ENCODE measurements around the gene TNFSF12.
A peak's percentile ranks its signal among the peaks of the same experiment; 100 is the strongest.

TNFSF12 gene

DNA sequence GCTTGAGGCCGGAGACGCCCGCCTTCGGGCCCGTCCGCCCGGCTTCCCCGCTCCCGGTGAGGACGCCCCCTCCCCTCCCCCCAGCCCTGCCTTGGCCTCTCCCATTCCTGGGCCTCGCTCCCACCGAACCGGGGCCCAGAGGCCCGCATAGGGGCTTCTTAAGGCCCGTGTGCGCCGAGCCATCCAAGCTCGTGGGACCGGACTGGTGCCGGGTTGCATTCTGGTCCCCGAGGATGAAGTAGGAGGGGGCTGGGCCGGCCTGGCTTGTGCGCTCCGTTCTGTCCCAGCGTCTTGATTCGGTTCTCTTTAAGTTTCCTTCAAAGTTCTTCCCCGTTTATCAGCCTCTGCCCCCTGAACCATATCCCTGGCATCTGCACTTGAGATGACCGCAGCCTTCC, 13.3 kb downstream of the TNFSF12 start:
- peak overlapping the region; percentile 70 for H3K27ac ChIP-seq
- no peak for DNase-seq (ENCODE audit: low read depth, low spot score)

DNA sequence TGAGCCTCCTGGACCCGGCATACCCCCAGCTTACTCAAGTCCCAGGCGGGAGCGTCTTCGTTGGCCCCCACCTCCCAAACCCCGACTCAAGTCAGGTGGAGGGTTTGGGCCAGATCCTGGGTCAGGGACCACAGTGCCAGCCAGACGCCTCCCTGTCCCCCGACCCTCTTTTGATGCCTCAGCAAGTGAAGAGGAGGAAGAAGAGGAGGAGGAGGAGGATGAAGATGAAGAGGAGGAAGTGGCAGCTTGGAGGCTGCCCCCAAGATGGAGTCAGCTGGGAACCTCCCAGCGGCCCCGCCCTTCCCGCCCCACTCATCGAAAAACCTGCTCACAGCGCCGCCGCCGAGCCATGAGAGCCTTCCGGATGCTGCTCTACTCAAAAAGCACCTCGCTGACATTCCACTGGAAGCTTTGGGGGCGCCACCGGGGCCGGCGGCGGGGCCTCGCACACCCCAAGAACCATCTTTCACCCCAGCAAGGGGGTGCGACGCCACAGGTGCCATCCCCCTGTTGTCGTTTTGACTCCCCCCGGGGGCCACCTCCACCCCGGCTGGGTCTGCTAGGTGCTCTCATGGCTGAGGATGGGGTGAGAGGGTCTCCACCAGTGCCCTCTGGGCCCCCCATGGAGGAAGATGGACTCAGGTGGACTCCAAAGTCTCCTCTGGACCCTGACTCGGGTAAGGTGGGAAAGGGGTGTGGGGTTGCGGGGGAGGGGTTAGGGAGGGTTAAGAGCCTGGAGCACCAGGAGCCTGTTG, 14.4 kb downstream of the TNFSF12 start:
- no peak for DNase-seq (ENCODE audit: low read depth, low spot score)
- no peak overlapping the region for H3K27ac ChIP-seq

DNA sequence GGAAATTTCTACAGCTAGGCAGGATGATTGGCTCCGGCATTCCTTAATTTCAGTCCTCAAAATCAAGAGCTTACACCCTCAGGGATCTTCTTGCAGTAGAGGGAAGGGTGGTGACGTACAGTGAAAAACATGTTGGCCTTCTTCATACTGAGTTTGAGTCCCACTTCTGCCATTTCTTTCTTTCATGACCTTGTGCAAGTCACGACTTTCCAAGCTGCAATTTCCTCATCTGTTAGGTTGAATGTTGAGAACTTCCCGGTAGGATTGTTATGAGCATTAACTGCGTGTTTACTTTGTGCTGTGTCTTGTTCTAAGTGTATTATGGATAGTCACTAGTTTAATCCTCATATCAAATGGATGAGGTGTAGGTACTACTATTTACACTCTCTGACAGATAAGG, 20.7 kb downstream of the TNFSF12 start:
- DNase-seq (ENCODE audit: low read depth, low spot score): no peak
- H3K27ac ChIP-seq: no peak overlapping the region

DNA sequence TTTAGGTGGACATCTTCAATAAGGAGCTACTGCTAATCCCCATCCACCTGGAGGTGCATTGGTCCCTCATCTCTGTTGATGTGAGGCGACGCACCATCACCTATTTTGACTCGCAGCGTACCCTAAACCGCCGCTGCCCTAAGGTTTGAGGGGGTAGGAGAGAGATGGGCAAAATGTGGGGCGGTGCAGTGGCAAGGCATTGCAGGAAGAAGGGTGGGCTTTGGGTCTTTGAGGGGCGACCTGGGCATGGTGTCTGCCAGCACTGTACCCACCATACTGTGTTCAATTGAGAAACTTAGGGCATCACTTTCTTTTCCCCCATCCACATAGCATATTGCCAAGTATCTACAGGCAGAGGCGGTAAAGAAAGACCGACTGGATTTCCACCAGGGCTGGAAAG, 21.5 kb downstream of the TNFSF12 start:
- DNase-seq (ENCODE audit: low read depth, low spot score): no peak

DNA sequence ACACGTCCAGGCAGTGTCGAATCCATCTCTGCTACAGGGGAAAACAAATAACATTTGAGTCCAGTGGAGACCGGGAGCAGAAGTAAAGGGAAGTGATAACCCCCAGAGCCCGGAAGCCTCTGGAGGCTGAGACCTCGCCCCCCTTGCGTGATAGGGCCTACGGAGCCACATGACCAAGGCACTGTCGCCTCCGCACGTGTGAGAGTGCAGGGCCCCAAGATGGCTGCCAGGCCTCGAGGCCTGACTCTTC, 23.4 kb downstream of the TNFSF12 start:
- DNase-seq (ENCODE audit: low read depth, low spot score): no peak
- peak overlapping the region; percentile 99 for H3K27ac ChIP-seq

More for the DNA sequence above, 21.5 kb downstream of the TNFSF12 start:
- H3K27ac ChIP-seq: no peak overlapping the region

DNA sequence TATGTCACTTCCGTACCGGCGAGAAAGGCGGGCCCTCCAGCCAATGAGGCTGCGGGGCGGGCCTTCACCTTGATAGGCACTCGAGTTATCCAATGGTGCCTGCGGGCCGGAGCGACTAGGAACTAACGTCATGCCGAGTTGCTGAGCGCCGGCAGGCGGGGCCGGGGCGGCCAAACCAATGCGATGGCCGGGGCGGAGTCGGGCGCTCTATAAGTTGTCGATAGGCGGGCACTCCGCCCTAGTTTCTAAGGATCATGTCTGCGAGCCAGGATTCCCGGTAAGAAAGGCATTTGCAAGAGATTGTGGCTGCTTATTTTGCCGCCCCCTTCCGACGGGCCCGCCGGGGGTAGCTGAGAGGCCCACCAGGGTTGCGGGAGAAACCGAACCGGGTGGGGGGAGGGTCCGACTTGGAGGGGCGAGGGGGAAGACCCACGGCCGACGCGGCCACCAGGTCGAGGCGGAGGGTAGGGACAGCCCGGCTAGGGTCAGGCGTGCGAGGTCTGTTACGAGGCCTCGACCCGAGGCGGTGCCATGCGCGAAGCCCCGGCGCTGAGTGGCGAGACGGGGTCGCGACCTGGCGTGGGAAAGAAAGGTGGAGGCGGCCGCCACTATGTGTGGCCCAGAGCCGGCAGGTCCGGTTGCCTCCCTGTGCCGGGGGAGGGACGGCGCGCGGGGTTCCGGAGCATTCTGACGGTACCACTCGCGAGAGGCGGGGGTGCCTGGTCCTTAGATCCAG, 23.9 kb downstream of the TNFSF12 start:
- H3K27ac ChIP-seq: peak overlapping the region; percentile 99
- DNase-seq (ENCODE audit: low read depth, low spot score): peak; percentile 97

DNA sequence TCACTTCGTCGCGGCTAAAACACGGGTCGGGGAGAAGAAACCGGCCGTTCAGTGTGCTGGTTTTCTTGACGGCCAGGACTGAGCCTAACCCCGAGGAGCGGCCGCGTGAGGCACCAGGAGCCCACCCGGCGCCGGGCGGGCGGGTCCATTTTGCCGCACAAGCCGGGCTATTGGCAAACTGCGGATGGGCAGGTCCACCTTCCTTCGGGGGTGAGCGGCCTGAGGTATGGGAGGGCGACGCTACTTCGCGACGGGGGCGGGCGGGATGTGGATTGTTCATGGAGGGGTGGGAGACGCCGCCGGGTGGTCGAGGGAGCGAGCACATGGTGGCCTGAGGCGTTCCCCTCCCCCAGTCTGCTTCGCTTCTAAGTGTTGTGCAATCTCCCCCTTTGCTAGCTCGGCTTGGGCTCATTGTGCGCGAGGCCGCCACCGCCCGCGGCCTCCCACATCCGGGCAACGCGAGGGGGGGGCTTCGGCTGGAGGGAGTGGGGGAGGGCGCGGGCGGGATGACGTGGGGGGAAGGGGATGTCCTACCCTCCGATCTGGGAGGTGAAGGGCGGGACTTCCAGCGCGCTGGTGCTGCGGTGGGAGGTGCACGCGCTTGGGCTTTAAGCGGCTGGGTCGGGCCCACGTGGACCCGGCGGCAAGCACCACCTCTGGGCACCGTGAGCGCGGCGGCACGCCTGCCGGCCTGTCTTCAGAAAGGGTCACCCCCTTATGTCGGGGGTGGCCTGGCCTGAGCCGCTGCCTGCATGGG, 24.6 kb downstream of the TNFSF12 start:
- no peak for DNase-seq (ENCODE audit: low read depth, low spot score)
- H3K27ac ChIP-seq: peak overlapping the region; percentile 99

DNA sequence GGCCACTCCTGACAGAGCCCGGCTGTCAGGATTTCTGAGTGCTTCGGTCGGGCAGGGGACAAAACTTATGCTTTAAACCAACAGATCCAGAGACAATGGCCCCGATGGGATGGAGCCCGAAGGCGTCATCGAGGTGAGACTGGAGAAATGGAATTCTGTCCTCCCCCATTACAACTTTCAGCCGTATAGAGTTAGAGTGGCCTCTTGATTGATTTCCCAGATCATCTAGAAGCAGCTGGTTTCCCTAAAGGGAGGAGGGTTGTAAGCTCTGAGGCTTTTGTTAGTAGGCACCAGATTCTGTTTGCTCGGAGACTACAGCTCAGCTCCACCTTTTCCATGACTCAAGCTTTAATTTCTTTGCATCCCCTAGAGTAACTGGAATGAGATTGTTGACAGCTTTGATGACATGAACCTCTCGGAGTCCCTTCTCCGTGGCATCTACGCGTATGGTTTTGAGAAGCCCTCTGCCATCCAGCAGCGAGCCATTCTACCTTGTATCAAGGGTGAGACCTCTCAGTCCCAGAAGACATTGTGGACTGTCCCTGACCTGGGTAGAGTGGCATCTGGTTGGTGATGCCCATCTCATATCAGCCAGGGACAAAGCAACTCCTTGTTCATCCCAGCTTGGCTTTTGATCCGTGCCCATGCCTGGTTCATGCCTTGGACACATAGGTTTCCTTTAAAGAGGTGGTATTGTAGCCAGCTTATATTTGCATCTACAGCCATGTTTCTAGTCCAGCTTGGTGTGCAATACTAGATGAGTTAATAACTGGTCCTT, 25.5 kb downstream of the TNFSF12 start:
- peak overlapping the region; percentile 99 for H3K27ac ChIP-seq
- no peak for DNase-seq (ENCODE audit: low read depth, low spot score)

DNA sequence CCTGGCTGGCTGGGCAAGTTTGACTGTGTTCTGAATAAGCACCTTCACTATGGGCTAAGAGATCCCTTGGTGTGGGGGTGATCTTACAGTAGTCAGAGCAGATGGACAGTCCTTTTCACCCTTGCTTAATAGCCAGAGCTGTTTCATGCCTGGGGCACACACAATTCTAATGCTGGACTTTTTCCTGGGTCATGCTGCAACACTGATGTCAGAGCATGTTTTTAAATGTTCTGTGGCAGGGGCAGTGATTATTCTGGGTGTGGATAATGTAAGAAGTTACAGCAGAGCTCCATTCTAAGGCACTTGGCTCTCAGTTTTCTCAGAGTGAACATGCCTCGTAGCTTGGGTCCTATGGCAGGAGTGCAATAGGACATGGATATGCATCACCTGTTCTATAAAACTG, 26.6 kb downstream of the TNFSF12 start:
- peak overlapping the region; percentile 99 for H3K27ac ChIP-seq
- DNase-seq (ENCODE audit: low read depth, low spot score): no peak

DNA sequence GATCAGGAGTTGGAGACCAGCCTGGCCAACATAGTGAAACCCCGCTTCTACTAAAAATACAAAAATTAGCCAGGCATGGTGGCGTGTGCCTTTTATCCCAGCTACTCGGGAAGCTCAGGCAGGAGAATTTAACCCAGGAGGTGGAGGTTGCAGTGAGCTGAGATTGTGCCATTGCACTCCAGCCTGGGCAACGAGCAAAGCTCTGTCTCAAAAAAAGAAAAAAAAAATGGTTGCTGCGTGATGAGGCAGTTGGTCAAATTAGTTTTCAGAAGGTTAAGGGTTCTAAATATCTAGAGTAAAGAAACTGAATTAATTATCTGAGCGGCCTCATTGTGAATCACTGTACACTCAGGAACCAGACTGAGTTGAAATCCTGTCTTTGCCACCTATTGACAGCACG, 27.1 kb downstream of the TNFSF12 start:
- DNase-seq (ENCODE audit: low read depth, low spot score): no peak
- peak overlapping the region; percentile 99 for H3K27ac ChIP-seq

DNA sequence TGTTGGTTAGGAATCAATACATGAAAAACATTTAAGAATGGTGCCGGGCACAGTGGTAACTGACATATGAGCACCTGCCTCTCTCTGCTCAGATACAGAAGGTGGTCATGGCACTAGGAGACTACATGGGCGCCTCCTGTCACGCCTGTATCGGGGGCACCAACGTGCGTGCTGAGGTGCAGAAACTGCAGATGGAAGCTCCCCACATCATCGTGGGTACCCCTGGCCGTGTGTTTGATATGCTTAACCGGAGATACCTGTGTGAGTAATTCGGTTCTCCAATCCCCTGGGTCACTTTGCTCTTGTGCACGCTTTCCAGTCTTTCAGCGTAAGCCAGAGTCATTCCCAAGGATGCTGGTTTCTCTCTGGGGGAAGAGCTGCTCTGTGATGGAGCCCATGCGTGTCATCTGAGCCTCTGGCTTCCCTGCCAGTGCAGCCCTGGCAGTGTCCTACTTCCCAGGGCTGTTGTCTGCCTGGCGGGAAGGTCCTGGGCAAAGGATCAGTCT, 27.6 kb downstream of the TNFSF12 start:
- DNase-seq (ENCODE audit: low read depth, low spot score): no peak
- H3K27ac ChIP-seq: peak overlapping the region; percentile 99

DNA sequence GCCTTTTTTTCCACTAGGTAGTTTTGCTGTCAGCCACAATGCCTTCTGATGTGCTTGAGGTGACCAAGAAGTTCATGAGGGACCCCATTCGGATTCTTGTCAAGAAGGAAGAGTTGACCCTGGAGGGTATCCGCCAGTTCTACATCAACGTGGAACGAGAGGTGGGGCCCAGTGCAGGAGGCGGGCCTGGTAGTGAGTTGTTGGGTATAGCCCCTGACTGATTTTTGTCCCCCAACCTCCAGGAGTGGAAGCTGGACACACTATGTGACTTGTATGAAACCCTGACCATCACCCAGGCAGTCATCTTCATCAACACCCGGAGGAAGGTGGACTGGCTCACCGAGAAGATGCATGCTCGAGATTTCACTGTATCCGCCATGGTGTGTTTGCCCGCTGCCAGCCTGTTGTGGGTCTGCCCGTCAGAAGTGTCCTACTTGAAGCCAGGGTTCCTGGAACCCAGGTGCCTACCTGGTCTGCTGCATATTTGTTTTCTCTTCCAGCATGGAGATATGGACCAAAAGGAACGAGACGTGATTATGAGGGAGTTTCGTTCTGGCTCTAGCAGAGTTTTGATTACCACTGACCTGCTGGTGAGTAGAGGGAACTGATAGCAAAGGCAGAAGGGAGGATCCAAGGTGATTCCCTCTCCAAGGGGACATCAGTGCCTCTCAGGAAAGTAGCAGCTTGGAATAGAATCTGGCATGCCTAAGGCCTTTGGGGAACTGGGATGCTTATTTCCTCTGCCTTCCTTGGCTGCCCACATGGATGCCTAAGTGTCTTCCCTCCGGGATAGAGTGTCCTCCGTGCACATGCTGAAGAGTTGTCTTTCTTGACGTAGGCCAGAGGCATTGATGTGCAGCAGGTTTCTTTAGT, 28.7 kb downstream of the TNFSF12 start:
- H3K27ac ChIP-seq: peak overlapping the region; percentile 99
- DNase-seq (ENCODE audit: low read depth, low spot score): no peak

DNA sequence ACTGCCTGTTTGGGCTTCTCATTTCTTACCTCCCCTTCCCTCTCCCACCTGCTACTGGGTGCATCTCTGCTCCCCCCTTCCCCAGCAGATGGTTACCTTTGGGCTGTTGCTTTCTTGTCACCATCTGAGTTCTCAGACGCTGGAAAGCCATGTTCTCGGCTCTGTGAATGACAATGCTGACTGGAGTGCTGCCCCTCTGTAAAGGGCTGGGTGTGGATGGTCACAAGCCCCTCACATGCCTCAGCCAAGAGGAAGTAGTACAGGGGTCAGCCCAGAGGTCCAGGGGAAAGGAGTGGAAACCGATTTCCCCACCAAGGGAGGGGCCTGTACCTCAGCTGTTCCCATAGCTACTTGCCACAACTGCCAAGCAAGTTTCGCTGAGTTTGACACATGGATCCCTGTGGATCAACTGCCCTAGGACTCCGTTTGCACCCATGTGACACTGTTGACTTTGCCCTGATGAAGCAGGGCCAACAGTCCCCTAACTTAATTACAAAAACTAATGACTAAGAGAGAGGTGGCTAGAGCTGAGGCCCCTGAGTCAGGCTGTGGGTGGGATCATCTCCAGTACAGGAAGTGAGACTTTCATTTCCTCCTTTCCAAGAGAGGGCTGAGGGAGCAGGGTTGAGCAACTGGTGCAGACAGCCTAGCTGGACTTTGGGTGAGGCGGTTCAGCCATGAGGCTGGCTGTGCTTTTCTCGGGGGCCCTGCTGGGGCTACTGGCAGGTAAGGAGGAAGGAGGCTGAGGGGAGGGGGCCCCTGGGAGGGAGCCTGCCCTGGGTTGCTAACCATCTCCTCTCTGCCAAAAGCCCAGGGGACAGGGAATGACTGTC, 30.4 kb downstream of the TNFSF12 start, which contains the start of gene CD68:
Gene CD68 (plus strand): TSS at position 638 of the 833 bp plus-strand sequence. CDS start 40 bp downstream, at position 678.
- H3K27ac ChIP-seq: peak within 1 kb of the TSS; percentile 99
- DNase-seq (ENCODE audit: low read depth, low spot score): peak; percentile 91

DNA sequence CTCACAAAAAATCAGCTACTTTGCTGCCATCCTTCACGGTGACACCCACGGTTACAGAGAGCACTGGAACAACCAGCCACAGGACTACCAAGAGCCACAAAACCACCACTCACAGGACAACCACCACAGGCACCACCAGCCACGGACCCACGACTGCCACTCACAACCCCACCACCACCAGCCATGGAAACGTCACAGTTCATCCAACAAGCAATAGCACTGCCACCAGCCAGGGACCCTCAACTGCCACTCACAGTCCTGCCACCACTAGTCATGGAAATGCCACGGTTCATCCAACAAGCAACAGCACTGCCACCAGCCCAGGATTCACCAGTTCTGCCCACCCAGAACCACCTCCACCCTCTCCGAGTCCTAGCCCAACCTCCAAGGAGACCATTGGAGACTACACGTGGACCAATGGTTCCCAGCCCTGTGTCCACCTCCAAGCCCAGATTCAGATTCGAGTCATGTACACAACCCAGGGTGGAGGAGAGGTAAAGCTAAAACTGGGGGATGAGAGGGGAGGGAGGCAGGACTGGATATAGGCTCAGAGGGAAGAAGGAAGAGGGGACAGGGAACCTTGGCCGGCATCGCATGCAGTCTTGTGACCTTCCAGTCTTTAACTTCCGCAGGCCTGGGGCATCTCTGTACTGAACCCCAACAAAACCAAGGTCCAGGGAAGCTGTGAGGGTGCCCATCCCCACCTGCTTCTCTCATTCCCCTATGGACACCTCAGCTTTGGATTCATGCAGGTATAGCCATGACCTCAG, 31.2 kb downstream of the TNFSF12 start:
- DNase-seq (ENCODE audit: low read depth, low spot score): no peak
- peak overlapping the region; percentile 99 for H3K27ac ChIP-seq

DNA sequence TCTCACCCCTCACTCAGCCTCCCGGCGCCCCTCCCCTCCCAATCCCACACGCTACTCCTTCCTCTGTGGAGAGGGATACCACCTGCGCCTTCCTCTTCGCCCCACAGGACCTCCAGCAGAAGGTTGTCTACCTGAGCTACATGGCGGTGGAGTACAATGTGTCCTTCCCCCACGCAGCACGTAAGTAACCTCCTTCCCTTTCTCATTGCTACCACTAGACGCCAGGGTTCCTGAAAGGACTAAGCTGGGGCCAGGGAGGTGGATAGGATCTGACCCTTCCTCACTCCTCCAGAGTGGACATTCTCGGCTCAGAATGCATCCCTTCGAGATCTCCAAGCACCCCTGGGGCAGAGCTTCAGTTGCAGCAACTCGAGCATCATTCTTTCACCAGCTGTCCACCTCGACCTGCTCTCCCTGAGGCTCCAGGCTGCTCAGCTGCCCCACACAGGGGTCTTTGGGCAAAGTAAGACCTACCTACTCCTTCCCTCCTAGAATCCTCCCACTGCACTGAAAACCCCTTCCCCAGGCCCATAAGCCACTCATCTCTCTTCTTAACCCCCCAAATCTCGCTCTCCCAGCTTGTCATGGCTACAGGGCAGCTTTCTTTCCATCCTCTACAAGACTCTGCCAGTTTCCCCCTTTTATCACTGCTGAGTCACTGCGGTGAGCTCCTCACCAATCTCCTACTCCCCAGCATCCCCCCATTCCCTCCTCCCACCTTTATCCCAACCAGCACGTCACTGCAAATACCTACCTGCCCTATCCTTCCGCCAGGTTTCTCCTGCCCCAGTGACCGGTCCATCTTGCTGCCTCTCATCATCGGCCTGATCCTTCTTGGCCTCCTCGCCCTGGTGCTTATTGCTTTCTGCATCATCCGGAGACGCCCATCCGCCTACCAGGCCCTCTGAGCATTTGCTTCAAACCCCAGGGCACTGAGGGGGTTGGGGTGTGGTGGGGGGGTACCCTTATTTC, 32.0 kb downstream of the TNFSF12 start:
- DNase-seq (ENCODE audit: low read depth, low spot score): no peak

DNA sequence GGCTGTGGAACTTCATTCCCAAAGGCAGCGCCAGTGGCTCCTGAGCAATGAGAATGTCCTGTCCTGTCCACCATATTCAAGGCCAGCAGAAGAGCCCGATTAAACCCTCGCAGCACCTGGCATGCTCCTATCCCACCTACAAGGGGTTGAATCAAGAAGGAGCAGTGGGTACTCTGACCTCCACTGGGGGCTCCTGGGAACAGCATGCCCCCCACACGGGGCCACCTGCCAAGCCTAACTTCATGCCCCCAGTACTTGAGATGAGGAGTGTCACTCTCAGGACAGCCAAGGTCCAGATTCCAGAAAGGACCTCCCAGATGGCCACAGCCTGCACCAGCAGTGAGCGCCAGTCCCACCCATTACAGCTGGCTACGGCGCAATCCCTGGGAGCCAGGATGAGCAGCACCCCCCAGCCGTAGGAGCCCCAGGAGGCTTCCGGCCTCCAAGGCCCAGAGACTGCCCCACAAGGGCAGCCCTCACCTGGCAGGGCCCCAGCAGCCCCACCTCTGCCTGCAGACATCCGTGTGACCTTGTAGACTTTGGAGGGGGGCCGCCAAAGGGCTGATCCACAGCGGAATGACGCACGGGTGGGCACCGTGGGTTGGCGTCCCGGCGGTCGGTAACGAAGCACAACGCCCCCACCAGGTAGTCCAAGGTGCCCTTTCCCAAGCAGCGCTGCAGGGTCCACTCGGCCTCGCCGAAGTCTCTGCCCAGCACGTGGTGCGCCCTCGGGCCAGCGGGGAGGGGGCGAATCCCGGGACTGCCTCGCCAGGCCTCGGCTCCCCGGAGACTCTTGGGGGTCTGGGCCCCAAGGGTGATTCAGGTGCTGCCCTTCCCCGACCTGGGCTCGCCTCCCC, 33.8 kb downstream of the TNFSF12 start:
- peak overlapping the region; percentile 99 for H3K27ac ChIP-seq
- DNase-seq (ENCODE audit: low read depth, low spot score): no peak

More for the DNA sequence above, 32.0 kb downstream of the TNFSF12 start:
- peak overlapping the region; percentile 99 for H3K27ac ChIP-seq

All from epithelial cell of prostate (primary cell).